PC-3 (cell line): ENCODE data around the gene HOXD10. TPM values are rescaled to one million over a fixed set of nuclear protein-coding genes. Genes with fewer than 3 reads are reported as not detected.
A peak's percentile ranks its signal among the peaks of the same experiment; 100 is the strongest.

Experiments
- ATAC-seq: fragments of 200-7000 bp; cut with Tn5 transposase; 2 replicates; pipeline ENCODE4 v1.9.1; 2020; ENCODE audit warnings: mild to moderate bottlenecking, moderate library complexity
- BruUV-seq: library from RNA; stranded (reverse); fragments of 400-500 nt; replicated peaks from 2 replicates; lab custom pipeline; 2021; lab: Mats Ljungman, UMichigan
- CTCF ChIA-PET: fragments of 300-600 bp; sonication (Branson Sonifier 250); formaldehyde crosslinking; loops from one replicate; lab custom pipeline; 2022; ENCODE audit warnings: antibody characterized with exemption; lab: Charles Lee
- POLR2A ChIA-PET: fragments of 300-600 bp; sonication (Branson Sonifier 250); formaldehyde crosslinking; loops from one replicate; lab custom pipeline; 2022; ENCODE audit warnings: antibody characterized with exemption; ENCODE audit not compliant: unreplicated experiment; lab: Charles Lee
- DNase-seq: peaks from one replicate; pipeline ENCODE4 v3.0.0-alpha.2; 2015
- H2AFZ ChIP-seq: fragments of 300-600 bp; sonication (generic); 2 replicates; pipeline ENCODE4 v1.6.0; 2016; ENCODE audit warnings: antibody characterized with exemption, low read length
- H3F3A ChIP-seq: fragments of 300-600 bp; sonication (generic); one replicate; pipeline ENCODE4 v1.6.0; 2017; ENCODE audit warnings: antibody characterized with exemption, low read length, control low read depth, mild to moderate bottlenecking; ENCODE audit not compliant: unreplicated experiment
- H3K27ac ChIP-seq: fragments of 300-600 bp; sonication (generic); 2 replicates; pipeline ENCODE4 v1.5.1; 2016; ENCODE audit warnings: mild to moderate bottlenecking, low read length
- H3K27me3 ChIP-seq: fragments of 300-600 bp; sonication (generic); 2 replicates; pipeline ENCODE4 v1.6.1; 2016; ENCODE audit warnings: low read length, mixed read lengths
- H3K36me3 ChIP-seq: fragments of 300-600 bp; sonication (generic); 2 replicates; pipeline ENCODE4 v1.6.1; 2016; ENCODE audit warnings: low read depth, mixed run types, low read length, mixed read lengths
- H3K4me1 ChIP-seq: fragments of 300-600 bp; sonication (generic); 2 replicates; pipeline ENCODE4 v1.5.1; 2016; ENCODE audit warnings: low read length; ENCODE audit not compliant: insufficient read depth
- H3K4me2 ChIP-seq: fragments of 300-600 bp; sonication (generic); 2 replicates; pipeline ENCODE4 v1.6.0; 2016; ENCODE audit warnings: low read length
- H3K4me3 ChIP-seq: fragments of 300-600 bp; sonication (generic); 2 replicates; pipeline ENCODE4 v1.5.1; 2016; ENCODE audit warnings: mild to moderate bottlenecking, low read length, mixed read lengths
- H3K79me2 ChIP-seq: fragments of 300-600 bp; sonication (generic); 2 replicates; pipeline ENCODE4 v1.6.1; 2017; ENCODE audit warnings: low read length, mixed read lengths
- H3K9ac ChIP-seq: fragments of 300-600 bp; sonication (generic); 2 replicates; pipeline ENCODE4 v1.6.0; 2016; ENCODE audit warnings: mild to moderate bottlenecking, low read length
- H3K9me2 ChIP-seq: fragments of 300-600 bp; sonication (generic); replicated peaks from 2 replicates; pipeline ENCODE4 v1.6.1; 2016; ENCODE audit warnings: mixed run types, low read length, mixed read lengths
- H3K9me3 ChIP-seq: fragments of 300-600 bp; sonication (generic); 2 replicates; pipeline ENCODE4 v1.6.1; 2016; ENCODE audit warnings: low read length, mixed read lengths
- H4K20me1 ChIP-seq: fragments of 300-600 bp; sonication (generic); 2 replicates; pipeline ENCODE4 v1.6.1; 2016; ENCODE audit warnings: low read length, mixed read lengths
- CTCF ChIP-seq: fragments of 300-600 bp; sonication (generic); conservative IDR thresholded peaks from 2 replicates; pipeline ENCODE4 v1.5.1; 2017; ENCODE audit warnings: antibody characterized with exemption, low read depth, mild to moderate bottlenecking, low read length
- EZH2phosphoT487 ChIP-seq: fragments of 300-600 bp; sonication (generic); IDR thresholded peaks from 2 replicates; pipeline ENCODE4 v1.6.1; 2018; ENCODE audit warnings: mild to moderate bottlenecking, antibody characterized with exemption, low read length, borderline replicate concordance
- intact Hi-C: fragments of 100-400 bp; cut with micrococcal nuclease; formaldehyde crosslinking; loops from 2 replicates; pipeline ENCODE4 v1.9.0; 2023
- total RNA-seq: library from RNA; depleted of rRNA; stranded (reverse); fragments of >200 nt; gene quantifications from 2 replicates; pipeline ENCODE4 v1.2.3, GENCODE V29; 2014

Gene HOXD10
- total RNA-seq, 1 experiment from 2014 or later = not detected

GRCh38 chr2:176098366-176099158 lies 18.0 kb upstream of the HOXD10 start:
- Histone ChIP-seq H3F3A (no peaks in the 10 kb centered on the region), H3K79me2 (no peaks in the 10 kb centered on the region), H3K4me1 (peaks cover 5% of the 10 kb centered on the region; the same call in 1 of the 2 replicates), H3K9me3 (no peaks in the 10 kb centered on the region), H3K36me3 (no peaks in the 10 kb centered on the region), H3K9me2 (no peaks in the 10 kb centered on the region), H3K4me3 (peak overlapping the region; percentile 88), H2AFZ (0 out of 2 replicates have a peak overlapping the region, but pooled peaks have one; percentile 98), H4K20me1 (no peaks in the 10 kb centered on the region), H3K27ac (no peak overlapping the region), H3K27me3 (0 out of 2 replicates have a peak, but pooled peaks cover 3% of the 10 kb centered on the region), H3K4me2 (peak overlapping the region; percentile 99), H3K9ac (no peak overlapping the region)
- intact Hi-C loops = loop anchor here (10.0 kb wide), 1 partner anchor 1064 kb away; no protein-coding TSS in a partner anchor
- ChIA-PET CTCF (interaction anchor here (2.5 kb wide), 1 partner anchor 408 kb away, joined by 12 read pairs; no protein-coding TSS in a partner anchor), POLR2A (interaction anchor here (0.6 kb wide), 1 partner anchor 437 kb away, joined by 3 read pairs; no protein-coding TSS in a partner anchor)
- TF ChIP-seq CTCF = no peak
- no TSS peak for BruUV-seq
- no peak for ATAC-seq
- DNase-seq = no peak

DNA sequence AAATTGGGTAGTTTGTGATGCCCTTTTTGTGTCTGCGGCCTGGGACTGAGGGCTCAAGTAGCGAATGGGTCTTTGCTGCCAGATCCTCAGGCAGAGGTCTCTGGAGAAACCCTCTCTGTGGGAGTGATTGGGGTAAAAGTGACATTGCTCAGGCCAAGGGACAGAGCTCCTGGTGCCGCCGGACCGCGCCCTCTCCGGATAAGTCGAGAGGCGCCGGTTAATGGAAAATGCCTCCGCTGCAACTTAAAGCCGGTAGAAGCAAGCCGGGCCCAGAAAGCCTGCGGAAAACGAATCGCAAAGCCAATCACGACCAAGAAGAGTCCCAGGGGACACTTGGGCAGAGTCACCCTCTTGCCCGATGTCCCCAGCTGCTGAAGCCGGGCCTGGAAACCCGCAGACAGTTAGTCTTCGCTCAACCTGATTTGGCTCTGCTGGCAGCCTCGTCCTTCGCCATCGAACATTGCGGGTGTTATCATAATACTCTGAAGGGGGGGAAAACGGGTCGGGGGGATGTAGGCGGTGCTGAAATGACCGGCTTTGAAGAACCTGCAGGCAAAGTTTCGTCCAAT lies 17.3 kb upstream of the HOXD10 start:
- H3K27ac ChIP-seq = no peak overlapping the region
- no TSS peak for BruUV-seq
- H3K4me2 ChIP-seq = no peak overlapping the region
- no peaks in the 10 kb centered on the region for H3K36me3 ChIP-seq
- POLR2A ChIA-PET = no interaction called here
- H3F3A ChIP-seq = no peaks in the 10 kb centered on the region
- DNase-seq (no peak), ATAC-seq (no peak)
- no peaks in the 10 kb centered on the region for H3K9me3 ChIP-seq
- H3K9me2 ChIP-seq = no peaks in the 10 kb centered on the region
- H3K27me3 ChIP-seq = no peaks in the 10 kb centered on the region
- CTCF ChIA-PET = no interaction called here
- H2AFZ ChIP-seq = no peak overlapping the region
- H3K4me1 ChIP-seq = peaks cover 6% of the 10 kb centered on the region
- TF ChIP-seq CTCF = no peak
- no peak for TF ChIP-seq EZH2phosphoT487
- H3K9ac ChIP-seq = no peak overlapping the region
- intact Hi-C loops = loop anchor here (10.0 kb wide), 1 partner anchor 1064 kb away; no protein-coding TSS in a partner anchor
- no peak overlapping the region for H3K4me3 ChIP-seq
- H4K20me1 ChIP-seq = no peaks in the 10 kb centered on the region
- no peaks in the 10 kb centered on the region for H3K79me2 ChIP-seq
